Activated effector memory CD4-positive, alpha-beta T cell treated with Interleukin-2 at 50 U/mL for 16 hours (primary cell): ENCODE data around the gene MYO1D.

ENCODE experiments used
- DNase-seq: peaks from one replicate; pipeline ENCODE4 v3.0.0-alpha.2; 2020

Gene MYO1D

DNA sequence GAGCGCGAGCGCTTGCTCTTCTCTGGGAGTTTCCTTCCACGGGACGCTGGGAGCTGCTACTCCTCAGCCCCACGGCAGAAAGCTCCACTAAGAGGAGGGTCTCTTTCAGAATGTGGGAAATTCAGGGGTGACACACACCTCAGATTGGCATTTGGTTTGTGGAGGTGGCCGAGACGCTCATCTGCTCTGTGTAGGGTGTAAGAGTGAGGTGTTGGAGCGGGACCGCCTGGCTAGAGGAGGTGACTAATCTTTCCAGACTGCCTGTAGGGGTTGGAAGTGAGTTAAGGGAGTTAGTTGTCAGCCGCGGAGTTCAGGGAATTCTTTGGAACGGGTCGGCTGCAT, 431.9 kb downstream of the MYO1D start:
- DNase-seq: peak; percentile 1

DNA sequence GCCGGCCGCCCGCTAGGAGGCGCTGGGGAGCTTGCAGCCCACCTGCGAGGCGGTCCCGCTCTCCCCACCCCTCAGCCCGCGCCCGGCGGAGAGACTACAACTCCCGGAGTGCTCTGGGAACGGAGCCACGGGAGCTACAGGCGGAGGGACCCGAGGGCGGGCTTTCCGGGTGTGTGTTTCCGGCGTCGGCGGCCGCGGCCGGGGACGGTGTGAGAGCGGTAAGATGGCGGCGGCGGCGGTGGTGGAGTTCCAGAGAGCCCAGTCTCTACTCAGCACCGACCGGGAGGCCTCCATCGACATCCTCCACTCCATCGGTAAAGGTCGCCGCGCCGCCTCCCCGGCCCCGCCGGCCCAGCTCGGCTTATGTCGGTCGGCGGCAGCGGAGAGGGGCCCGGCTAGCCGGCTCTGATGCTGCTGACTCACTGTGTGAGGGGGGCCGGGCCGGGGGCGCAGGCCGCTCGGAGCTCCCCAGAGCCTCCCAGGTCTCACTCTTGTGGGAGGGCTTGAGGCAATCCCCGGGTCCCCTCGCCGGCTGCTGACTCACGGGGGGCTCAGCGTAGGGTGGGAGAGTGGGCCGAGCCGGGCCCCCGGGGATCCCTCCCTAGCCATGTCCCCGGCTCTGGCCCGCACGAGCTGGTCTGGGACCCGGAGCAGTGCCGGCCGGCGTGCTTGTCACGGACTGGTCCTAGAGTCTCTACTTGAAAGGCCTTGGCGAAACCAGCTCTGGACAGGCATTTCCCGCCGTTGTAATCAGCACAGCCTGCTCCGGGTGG, 432.4 kb downstream of the MYO1D start, which contains the start of gene PSMD11:
TSS of gene PSMD11 (plus strand) at position 210 of the 773 bp plus-strand sequence. CDS start at position 224, 14 bp downstream.
- peak; percentile 97 for DNase-seq

- no peak for DNase-seq
These were observed 433.1 kb downstream of the MYO1D start for GRCh38 chr17:32443827-32444300.
